SH-SY5Y (cell line): ENCODE measurements around the gene FLNB.

Source experiments
- GATA2 ChIP-seq: IDR thresholded peaks from 2 replicates; pipeline ENCODE4 v1.6.1; 2011; ENCODE audit warnings: mild to moderate bottlenecking, low read depth, low read length
- GATA3 ChIP-seq: IDR thresholded peaks from 2 replicates; pipeline ENCODE4 v1.6.1; 2011; ENCODE audit warnings: low read depth, mild to moderate bottlenecking, low read length, moderate library complexity

FLNB gene

GRCh38 chr3:58158442-58159153, 150.4 kb downstream of the FLNB start:
- TF ChIP-seq GATA3 (no peak), GATA2 (no peak)

- TF ChIP-seq GATA2, result no peak
- TF ChIP-seq GATA3, result no peak
These were observed 152.2 kb downstream of the FLNB start for GRCh38 chr3:58160399-58160798.

GRCh38 chr3:58161435-58162398, 153.5 kb downstream of the FLNB start:
- TF ChIP-seq GATA2, result no peak
- TF ChIP-seq GATA3, result no peak

- TF ChIP-seq GATA3, result no peak
- no peak for TF ChIP-seq GATA2
These were observed 155.0 kb downstream of the FLNB start for GRCh38 chr3:58163234-58163633.

- TF ChIP-seq GATA3 (no peak), GATA2 (no peak)
These were observed 156.1 kb downstream of the FLNB start for GRCh38 chr3:58164199-58164879.

GRCh38 chr3:58164906-58165821, 156.9 kb downstream of the FLNB start:
- TF ChIP-seq GATA2 (no peak), GATA3 (no peak)

- no peak for TF ChIP-seq GATA3
- TF ChIP-seq GATA2, result no peak
These were observed 159.5 kb downstream of the FLNB start for GRCh38 chr3:58167431-58168351.

GRCh38 chr3:58168498-58168897, 160.3 kb downstream of the FLNB start:
- TF ChIP-seq GATA2 (no peak), GATA3 (no peak)

GRCh38 chr3:58169371-58169770, 161.1 kb downstream of the FLNB start:
- no peak for TF ChIP-seq GATA3
- TF ChIP-seq GATA2, result no peak

GRCh38 chr3:58170376-58170775, 162.2 kb downstream of the FLNB start:
- TF ChIP-seq GATA2 (no peak), GATA3 (no peak)

GRCh38 chr3:58171126-58171525, 162.9 kb downstream of the FLNB start:
- TF ChIP-seq GATA2, result no peak
- TF ChIP-seq GATA3, result no peak

- TF ChIP-seq GATA2, result no peak
- TF ChIP-seq GATA3, result no peak
These were observed 164.9 kb downstream of the FLNB start for GRCh38 chr3:58173029-58173668.
